ENCODE measurements around the gene TRIM54. TPM values are rescaled to one million over a fixed set of nuclear protein-coding genes. Genes with fewer than 3 reads are reported as not detected.
"Not testable (repeated sequence)": the region's sequence is repeated elsewhere in the genome, so short reads cannot be mapped to it uniquely, and the experiment has no call there.

TRIM54 gene
- total RNA-seq, 1 experiment from 2014 or later: 2.1 TPM

DNA sequence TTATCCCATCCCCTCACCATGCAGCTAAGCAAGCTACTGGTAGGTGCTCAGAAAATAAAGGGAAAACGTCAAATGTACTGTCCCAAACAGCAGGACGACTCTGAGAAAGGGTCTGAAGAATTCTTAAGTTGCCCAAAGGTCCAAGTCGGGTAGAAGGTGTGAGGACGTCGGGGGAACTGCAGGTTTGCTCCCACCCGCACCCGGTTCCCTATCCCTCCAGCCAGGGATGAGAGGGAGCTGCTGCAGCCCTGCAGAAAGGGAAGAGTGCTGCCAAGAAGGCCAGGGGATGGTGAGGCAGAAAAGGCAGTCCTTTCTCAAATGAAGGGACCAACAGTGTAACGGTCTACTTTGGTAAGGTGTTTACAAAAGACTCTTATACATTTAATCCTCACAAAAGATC, 32.9 kb downstream of the TRIM54 start:
- 0 out of 2 replicates have a peak, but pooled peaks cover 5% of the 10 kb centered on the region for H3K36me3 ChIP-seq
- DNase-seq: no peak
- no peak overlapping the region for H3K4me3 ChIP-seq
- no peaks in the 10 kb centered on the region for H3K27me3 ChIP-seq
- no peaks in the 10 kb centered on the region for H3K9me3 ChIP-seq

DNA sequence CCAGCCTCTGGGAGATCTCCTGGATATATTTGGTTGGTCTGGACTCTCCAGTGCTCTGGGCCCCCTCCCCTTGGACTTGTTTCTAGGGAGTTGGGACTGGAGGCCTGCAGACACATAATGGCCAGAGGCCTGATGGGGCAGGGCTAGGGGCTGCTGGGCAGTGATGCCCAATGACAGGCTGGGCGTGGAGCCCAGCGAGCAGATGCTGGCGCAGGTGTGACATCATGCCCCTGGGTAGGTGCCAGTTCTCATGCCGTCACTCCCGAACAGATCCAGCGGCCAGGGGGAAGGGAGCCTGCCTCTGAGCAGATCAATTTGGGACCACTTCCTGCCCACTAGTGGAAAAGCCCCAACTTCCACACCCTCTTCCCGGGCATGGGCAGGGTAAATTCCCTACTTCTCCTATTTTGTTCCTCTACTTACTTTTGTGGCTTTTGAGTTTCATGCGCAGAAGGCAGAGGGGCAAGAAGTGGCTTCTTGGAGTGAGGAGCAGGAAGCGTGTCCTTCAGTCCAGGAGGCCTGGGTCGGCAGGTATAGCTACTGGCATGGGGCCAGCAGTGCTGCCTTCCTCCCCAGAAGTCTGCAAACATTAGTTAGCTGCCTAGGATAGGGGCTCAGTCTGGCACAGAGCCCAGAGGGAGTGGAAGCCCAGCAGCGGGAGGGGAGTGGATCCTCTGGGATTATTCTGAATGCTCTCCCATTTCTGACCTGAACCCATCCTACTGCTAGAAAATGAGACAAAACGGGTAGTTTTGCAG, 34.6 kb downstream of the TRIM54 start:
- no peaks in the 10 kb centered on the region for H3K27me3 ChIP-seq
- no peak overlapping the region for H3K4me3 ChIP-seq
- no peaks in the 10 kb centered on the region for H3K9me3 ChIP-seq
- peak; percentile 52 for DNase-seq
- H3K36me3 ChIP-seq: peaks cover 5% of the 10 kb centered on the region; the same call in 1 of the 2 replicates

DNA sequence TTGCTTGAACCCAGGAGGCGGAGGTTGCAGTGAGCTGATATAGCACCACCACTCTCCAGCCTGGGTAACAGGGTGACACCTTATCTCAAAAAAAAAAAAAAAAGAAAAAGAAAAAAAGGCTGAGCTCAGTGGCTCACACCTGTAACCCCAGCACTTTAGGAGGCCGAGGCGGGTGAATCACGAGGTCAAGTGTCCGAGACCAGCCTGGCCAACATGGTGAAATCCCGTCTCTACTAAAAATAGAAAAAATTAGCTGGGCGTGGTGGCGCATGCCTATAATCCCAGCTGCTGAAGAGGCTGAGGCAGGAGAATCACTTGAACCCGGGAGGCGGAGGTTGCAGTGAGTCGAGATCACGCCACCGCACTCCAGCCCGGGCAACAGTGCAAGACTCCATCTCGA, 37.6 kb downstream of the TRIM54 start:
- H3K4me3 ChIP-seq, H3K27me3 ChIP-seq, H3K9me3 ChIP-seq, H3K36me3 ChIP-seq, DNase-seq: not testable (repeated sequence)

DNA sequence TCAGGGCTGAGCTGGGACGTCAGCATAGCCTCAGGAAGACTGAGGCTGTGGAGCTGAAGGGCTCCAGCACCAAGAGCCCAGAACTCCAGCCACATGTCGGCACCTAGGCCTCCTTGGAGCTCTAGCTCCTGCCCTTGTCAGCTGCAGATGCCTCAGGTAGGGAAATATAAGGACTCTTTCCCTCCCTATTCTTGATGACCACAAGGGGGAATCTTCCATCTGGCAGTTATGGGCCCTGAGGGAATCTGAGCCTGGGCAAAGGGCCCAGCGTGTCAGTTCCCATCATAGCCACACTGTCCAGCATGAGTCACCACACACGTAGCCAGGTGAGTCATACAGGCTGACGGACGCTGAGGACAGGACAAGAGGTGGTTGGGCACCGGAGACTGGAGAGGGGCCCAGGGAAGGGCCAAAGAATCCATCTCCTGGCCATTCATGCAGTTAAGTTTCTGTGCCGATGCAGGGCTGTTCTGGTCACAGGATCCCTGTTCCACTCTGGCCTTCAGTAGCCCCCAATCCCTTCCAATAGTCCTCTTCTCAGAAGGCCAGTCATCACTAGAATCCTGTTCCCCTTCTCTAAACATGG, 38.8 kb downstream of the TRIM54 start:
- Histone ChIP-seq H3K27me3 (no peaks in the 10 kb centered on the region), H3K4me3 (peak overlapping the region; percentile 85), H3K9me3 (no peaks in the 10 kb centered on the region), H3K36me3 (peaks cover 11% of the 10 kb centered on the region)
- DNase-seq: peak; percentile 97

DNA sequence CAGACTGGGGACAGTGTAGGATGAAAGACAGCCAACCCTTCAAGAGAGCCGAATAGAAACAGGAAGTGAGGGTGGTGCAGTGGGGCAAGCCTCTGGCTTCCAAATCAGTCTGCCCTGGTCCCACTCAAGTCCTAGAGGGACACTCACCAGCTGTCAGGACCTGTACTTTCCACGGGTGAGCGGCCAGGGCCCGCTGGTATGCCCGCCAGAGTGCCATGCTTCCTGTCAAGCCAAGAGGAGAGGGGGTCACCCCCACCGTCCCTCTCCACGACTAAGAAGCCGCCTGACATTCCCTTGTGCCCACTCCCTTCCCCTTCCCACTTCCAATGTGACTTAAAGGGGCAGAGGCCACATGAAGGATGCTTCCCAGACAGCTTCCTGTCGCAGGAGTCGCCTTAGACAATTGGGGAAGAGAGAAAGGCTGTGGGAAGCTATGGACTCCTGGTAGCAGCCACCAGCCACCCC, 40.1 kb downstream of the TRIM54 start:
- H3K4me3 ChIP-seq: peak overlapping the region; percentile 85
- no peaks in the 10 kb centered on the region for H3K27me3 ChIP-seq
- H3K9me3 ChIP-seq: no peaks in the 10 kb centered on the region
- H3K36me3 ChIP-seq: peaks cover 13% of the 10 kb centered on the region
- no peak for DNase-seq

DNA sequence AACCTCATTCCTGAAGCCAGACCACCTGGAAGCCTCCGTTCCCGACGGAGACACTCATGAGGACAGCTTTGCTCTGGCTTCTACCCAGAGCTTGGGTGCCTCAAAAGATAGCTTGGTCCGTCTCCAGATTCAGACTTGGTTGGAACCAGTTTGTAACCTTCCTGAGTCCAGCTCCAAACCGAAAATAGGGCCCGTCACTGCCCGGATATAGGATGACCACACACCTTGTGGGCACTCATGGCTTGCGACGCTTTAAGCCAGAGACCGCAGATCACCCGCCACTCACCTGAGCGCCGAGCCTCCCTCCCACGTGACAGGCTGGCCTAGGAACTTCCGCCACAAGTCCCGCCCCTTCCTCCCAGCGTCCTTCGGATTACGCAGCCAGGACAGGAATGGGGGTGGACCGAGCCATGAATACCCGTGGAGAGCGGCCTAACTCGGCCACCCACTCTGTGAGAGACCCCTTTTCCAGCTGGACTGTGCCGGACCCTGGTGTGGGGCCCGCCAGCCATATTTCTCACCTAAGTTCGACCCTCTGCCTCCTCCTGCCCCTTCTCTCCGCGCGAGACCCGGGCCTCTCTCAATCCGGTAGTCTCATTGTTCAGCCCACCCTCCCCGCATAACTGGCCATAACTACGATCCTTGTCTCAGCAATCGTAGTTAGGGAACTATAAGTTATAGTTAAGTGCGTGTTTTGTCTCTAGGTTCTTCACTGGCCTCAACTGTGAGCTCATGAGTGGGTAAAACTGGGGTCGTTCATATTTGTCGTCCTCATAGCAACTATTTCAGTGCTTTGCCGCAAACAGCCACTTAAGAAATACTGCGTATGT, 40.8 kb downstream of the TRIM54 start, which contains the start of gene MPV17:
Gene MPV17, minus strand, starts transcription at position 332 of the 830 bp plus-strand sequence. CDS start 580 bp downstream, outside the sequence.
- no peaks in the 10 kb centered on the region for H3K9me3 ChIP-seq
- peaks cover 17% of the 10 kb centered on the region for H3K36me3 ChIP-seq
- DNase-seq: peak; percentile 90
- no peaks in the 10 kb centered on the region for H3K27me3 ChIP-seq
- H3K4me3 ChIP-seq: peak within 1 kb of the TSS; percentile 85

DNA sequence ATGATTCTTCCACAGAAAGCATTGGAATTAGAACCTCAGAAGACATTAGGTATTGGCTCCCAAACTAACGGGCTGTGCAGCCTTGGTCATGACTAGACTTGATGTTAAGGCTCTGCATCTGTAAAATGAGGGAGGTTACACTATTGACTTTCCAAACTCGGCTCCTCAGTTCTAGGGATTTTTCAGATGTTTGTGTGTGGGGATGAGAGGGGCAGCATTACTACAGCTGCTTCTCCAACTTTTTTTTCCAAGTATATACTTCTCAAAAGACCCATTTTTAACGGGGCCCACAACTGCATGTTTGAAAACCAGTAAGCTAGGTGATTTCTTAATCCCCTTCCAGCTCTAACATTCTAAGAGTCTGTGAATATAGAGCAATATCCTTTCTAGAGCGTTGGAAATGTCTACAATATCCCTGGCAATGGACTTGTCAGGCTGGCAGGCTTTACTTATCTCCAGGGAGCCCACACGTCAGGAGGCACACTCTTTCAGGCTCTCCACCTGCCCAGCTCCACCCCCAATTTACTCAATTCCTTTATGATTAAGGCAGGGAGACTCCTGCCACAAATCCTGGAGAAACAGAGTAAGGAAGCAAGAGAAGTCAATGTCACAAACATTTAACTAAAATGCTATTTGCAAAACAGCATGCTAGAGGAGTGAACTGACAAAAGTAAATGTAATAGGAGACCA, 41.5 kb downstream of the TRIM54 start:
- Histone ChIP-seq H3K4me3 (peak overlapping the region; percentile 85), H3K27me3 (no peaks in the 10 kb centered on the region), H3K9me3 (no peaks in the 10 kb centered on the region), H3K36me3 (peaks cover 24% of the 10 kb centered on the region)
- DNase-seq: no peak

DNA sequence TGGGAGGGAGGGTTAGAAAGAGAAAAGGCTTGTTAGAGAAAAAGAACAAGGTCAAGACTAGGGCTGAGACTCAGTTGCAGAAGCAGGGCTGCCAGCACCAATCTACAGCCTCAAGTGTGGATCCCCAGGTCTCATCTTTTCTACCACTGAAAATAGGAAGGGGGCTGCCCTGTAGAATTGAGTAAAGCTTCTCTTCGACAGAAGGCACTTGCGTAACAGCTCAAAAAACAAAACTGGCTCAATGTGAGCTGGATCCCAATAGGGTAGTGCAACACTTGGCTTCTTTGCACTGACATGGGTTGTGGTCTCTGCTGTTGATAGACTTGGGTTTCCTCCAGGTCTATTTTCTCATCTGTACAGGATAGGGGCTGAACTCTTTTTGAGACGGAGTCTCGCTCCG, 42.5 kb downstream of the TRIM54 start:
- no peak for DNase-seq
- peaks cover 34% of the 10 kb centered on the region for H3K36me3 ChIP-seq
- H3K9me3 ChIP-seq: no peaks in the 10 kb centered on the region
- H3K27me3 ChIP-seq: no peaks in the 10 kb centered on the region
- H3K4me3 ChIP-seq: no peak overlapping the region

DNA sequence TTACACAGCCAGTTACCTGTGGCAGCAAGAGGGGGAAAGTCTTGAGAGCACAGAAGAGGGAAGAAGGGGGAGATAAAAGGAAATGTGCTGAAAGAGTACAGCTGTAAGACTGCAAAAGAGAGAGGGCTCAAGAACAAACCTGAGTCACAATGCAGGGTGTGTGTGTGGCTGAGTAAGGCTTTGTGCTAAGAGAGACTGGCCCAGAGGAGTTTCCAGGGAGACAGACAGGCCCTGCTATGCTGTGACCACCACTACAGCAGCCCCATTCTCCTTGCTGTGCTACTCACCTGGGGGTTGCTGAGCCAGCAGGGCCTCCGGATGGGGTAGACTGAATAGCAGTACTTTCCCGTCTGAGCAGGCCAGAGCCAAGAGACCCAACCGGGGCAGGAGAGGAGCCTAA, 53.1 kb downstream of the TRIM54 start:
- no peak for DNase-seq
- Histone ChIP-seq H3K27me3 (no peaks in the 10 kb centered on the region), H3K4me3 (no peak overlapping the region), H3K9me3 (no peaks in the 10 kb centered on the region), H3K36me3 (peaks cover 52% of the 10 kb centered on the region)

DNA sequence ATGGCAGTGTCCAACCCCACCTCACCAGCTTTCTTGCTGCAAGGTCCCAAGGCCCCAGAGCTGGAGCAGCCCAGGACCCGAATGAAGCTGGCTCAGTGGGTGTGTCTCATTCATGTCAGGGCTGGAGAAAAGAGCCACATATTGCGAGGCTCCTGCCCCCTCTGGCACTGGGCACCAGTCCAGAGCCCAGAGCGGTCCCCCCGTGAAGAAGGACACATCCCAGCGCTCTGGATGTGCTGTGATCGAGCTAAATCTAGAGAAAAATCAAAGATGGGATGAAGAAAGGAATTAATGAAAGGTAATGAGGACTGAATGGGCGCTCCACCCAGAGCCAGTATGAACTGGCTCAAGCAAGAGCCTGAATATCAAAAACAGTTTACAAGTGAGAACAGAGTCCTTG, 53.9 kb downstream of the TRIM54 start:
- H3K27me3 ChIP-seq: no peaks in the 10 kb centered on the region
- no peak for DNase-seq
- H3K4me3 ChIP-seq: no peak overlapping the region
- H3K36me3 ChIP-seq: peaks cover 52% of the 10 kb centered on the region
- H3K9me3 ChIP-seq: no peaks in the 10 kb centered on the region

DNA sequence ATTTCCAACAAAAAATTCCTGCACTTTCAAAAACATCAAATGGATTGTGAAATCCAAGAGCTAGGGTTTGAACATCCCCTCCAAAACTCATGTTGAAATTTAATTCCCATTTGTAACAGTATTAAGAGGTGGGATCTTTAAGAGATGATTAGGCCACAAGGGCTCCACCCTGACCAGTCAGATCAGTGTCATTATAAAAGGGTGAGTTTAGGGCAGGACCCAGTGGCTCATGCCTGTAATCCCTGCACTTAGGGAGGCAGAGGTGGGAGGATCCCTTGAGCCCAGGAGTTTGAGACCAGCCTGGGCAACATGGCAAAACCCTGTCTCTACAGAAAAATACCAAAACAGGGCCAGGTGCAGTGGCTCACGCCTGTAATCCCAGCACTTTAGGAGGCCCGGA, 65.4 kb downstream of the TRIM54 start:
- DNase-seq: no peak
- H3K9me3 ChIP-seq: no peaks in the 10 kb centered on the region
- H3K27me3 ChIP-seq: no peaks in the 10 kb centered on the region
- peaks cover 17% of the 10 kb centered on the region for H3K36me3 ChIP-seq
- H3K4me3 ChIP-seq: no peak overlapping the region

DNA sequence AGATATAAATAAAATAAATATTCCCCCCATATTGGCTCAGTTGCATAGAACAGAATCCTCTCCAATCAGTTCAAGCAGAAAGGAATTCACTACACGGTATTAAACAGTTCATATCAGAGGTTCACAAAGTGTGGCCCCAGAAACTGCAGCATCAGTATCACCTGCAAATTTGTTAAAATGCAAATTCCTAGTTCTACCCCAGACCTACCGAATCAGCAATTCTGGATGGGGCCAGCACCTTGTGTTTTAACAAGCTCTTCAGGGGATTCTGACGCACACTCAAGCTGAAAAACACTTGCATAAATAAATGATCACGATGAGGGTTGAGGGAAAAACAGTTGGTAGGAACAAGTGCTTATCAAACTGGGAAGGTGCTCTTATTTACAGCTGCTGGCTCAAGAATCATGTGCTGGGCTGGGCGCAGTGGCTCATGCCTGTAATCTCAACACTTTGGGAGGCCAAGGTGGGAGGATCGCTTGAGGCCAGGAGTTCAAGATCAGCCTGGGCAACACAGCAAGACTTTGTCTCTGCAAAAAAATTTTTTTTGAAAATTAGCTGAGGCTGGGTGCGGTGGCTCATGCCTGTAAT, 68.0 kb downstream of the TRIM54 start:
- peaks cover 12% of the 10 kb centered on the region for H3K36me3 ChIP-seq
- no peak overlapping the region for H3K4me3 ChIP-seq
- no peak for DNase-seq
- no peaks in the 10 kb centered on the region for H3K27me3 ChIP-seq
- H3K9me3 ChIP-seq: no peaks in the 10 kb centered on the region

DNA sequence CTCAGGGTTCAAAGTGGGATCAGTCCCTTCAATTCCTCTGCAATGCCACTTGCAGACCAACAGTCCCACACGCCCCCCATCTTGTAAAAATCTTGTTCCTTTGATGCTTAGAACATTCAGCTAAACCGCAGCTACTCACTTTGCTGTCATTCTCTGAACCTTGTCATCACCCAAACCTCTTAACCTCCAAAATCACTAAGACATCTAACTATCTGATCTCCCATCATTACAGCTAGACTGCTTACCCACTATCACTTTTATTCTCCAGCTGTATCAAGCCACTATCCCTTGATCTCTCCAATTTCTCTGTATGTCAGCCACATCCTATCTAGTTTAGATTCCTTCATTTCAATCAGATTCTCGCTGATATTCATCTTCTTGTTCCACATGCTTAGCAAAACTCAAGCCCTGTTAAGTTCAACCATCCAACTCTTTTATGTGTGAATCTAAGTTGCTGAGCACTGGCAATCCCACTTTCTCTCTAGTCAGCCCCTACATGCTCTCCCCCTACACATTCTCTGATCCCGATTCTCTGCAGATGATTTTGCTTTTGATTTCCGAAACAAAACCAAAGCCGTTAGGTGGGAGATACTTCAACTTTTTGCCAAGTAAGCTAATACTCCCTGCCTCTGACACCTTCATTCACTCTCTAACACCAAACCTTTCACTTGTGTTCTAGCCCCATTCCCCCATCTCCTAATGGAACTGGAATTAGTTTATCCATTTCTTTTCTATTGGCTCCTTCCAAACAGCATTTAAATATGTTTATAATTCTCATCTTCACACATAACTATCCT, 69.8 kb downstream of the TRIM54 start:
- Histone ChIP-seq H3K36me3 (peaks cover 12% of the 10 kb centered on the region), H3K4me3 (no peak overlapping the region), H3K27me3 (no peaks in the 10 kb centered on the region), H3K9me3 (no peaks in the 10 kb centered on the region)
- no peak for DNase-seq

DNA sequence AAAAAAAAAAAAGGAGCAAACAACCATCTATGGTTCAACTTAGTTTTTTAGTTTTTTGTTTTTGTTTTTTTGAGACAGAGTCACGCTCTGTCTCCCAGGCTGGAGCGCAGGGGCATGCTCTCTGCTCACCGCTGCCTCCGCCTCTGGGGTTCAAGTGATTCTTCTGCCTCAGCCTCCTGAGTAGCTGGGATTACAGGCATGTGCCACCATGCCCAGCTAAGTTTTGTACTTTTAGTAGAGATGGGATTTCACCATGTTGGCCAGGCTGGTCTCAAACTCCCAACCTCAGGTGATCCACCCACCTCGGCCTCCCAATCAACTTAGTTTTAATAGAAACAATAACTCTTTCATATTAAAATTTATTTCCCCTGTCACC, 71.1 kb downstream of the TRIM54 start:
- H3K9me3 ChIP-seq, H3K4me3 ChIP-seq, DNase-seq, H3K27me3 ChIP-seq: not testable (repeated sequence)
- H3K36me3 ChIP-seq: peaks cover 14% of the 10 kb centered on the region

DNA sequence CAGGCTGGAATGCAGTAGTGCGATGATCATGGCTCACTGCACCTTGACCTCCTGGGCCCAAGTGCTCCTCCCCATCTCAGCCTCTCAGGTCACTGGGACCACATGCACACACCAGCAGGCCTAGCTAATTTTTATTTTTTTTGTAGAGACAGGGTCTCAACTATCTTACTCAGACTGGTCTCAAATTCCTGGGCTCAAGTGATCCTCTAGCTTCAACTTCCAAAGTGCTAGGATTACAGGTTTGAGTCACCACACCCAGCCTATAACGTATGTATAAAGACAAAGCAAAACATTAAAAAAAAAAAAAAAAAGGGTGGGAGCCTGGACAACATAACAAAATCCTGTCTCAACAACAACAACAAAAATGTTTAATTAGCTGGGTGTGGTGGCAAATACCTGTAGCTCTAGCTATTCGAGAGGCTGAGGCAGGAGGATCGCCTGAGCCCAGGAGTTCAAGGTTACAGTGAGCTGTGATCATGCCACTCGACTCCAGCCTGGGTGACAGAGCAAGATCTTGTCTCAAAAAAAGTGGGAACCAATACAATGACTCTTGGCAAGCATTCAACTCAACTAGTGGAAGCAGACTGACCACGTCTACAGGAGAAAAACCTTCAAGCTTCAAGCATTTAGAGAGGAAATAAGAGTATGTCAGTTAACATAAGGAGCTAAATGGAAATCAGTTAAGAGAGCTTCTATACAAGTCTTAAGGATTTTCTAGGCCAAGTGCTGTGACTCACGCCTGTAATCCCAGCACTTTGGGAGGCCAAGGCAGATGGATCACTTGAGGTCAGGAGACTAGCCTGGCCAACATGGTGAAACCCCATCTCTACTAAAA, 71.8 kb downstream of the TRIM54 start:
- Histone ChIP-seq H3K9me3 (no peaks in the 10 kb centered on the region), H3K4me3 (no peak overlapping the region; the same call in 1 of the 2 replicates), H3K27me3 (no peaks in the 10 kb centered on the region), H3K36me3 (peaks cover 16% of the 10 kb centered on the region)
- DNase-seq: peak; percentile 75
